PC-9 (cell line): ENCODE results near the gene KLHL36. TPM values are rescaled to one million over a fixed set of nuclear protein-coding genes. Genes with fewer than 3 reads are reported as not detected.

Experiments used
- BruUV-seq: library from RNA; stranded (reverse); fragments of 400-500 nt; replicated peaks from 2 replicates; lab custom pipeline; 2021; lab: Mats Ljungman, UMichigan
- CTCF ChIA-PET: fragments of 300-600 bp; sonication (Branson Sonifier 250); formaldehyde crosslinking; loops from one replicate; lab custom pipeline; 2022; ENCODE audit warnings: antibody characterized with exemption; lab: Charles Lee
- POLR2A ChIA-PET: fragments of 300-600 bp; sonication (Branson Sonifier 250); formaldehyde crosslinking; loops from one replicate; lab custom pipeline; 2022; ENCODE audit warnings: antibody characterized with exemption; ENCODE audit not compliant: unreplicated experiment; lab: Charles Lee
- DNase-seq, 2 experiments: peaks; one replicate each; pipeline versions ENCODE4 v3.0.0 to v3.0.0-alpha.2; 2015 to 2022; ENCODE audit warnings: mixed read lengths in 1 of 2
- H2AFZ ChIP-seq: fragments of 200-600 bp; sonication (generic); 2 replicates; pipeline ENCODE4 v1.8.1; 2017; ENCODE audit warnings: antibody characterized with exemption
- H3F3A ChIP-seq: fragments of 200-600 bp; sonication (generic); 2 replicates; pipeline ENCODE4 v1.8.1; 2017; ENCODE audit warnings: antibody characterized with exemption, mild to moderate bottlenecking, low read depth; ENCODE audit not compliant: insufficient read depth
- H3K27ac ChIP-seq: fragments of 200-600 bp; sonication (generic); 2 replicates; pipeline ENCODE4 v1.6.1; 2016; ENCODE audit warnings: mixed run types
- H3K27me3 ChIP-seq: fragments of 200-600 bp; sonication (generic); 2 replicates; pipeline ENCODE4 v1.6.1; 2016; ENCODE audit warnings: low read depth, mixed run types; ENCODE audit not compliant: insufficient read depth
- H3K36me3 ChIP-seq: fragments of 200-600 bp; sonication (generic); 2 replicates; pipeline ENCODE4 v1.6.1; 2016; ENCODE audit warnings: low read depth, mixed run types
- H3K4me1 ChIP-seq: fragments of 200-600 bp; sonication (generic); replicated peaks from 2 replicates; pipeline ENCODE4 v1.6.1; 2016; ENCODE audit warnings: mixed run types; ENCODE audit not compliant: insufficient read depth
- H3K4me2 ChIP-seq: fragments of 200-600 bp; sonication (generic); 2 replicates; pipeline ENCODE4 v1.6.1; 2017; ENCODE audit warnings: mixed run types
- H3K4me3 ChIP-seq: fragments of 200-600 bp; sonication (generic); 2 replicates; pipeline ENCODE4 v1.6.1; 2016; ENCODE audit warnings: mixed run types
- H3K79me2 ChIP-seq: fragments of 200-600 bp; sonication (generic); 2 replicates; pipeline ENCODE4 v1.6.1; 2017; ENCODE audit warnings: low read depth, mixed run types
- H3K9me2 ChIP-seq: fragments of 200-600 bp; sonication (generic); 2 replicates; pipeline ENCODE4 v1.8.1; 2017; ENCODE audit warnings: mild to moderate bottlenecking; ENCODE audit not compliant: insufficient read depth
- H3K9me3 ChIP-seq: fragments of 200-600 bp; sonication (generic); 2 replicates; pipeline ENCODE4 v1.8.1; 2016; ENCODE audit warnings: low read depth; ENCODE audit not compliant: insufficient read depth
- H4K20me1 ChIP-seq: fragments of 200-600 bp; sonication (generic); 2 replicates; pipeline ENCODE4 v1.8.1; 2017; ENCODE audit not compliant: insufficient read depth
- EZH2 ChIP-seq: fragments of 200-600 bp; sonication (generic); IDR thresholded peaks from 2 replicates; pipeline ENCODE4 v1.8.0; 2017; ENCODE audit warnings: antibody characterized with exemption, low read depth
- intact Hi-C: fragments of 100-400 bp; cut with micrococcal nuclease; formaldehyde crosslinking; loops from one replicate; pipeline ENCODE4 v1.10.0; 2022; ENCODE audit not compliant: unreplicated experiment
- total RNA-seq: library from RNA; stranded (reverse); gene quantifications from 2 replicates; pipeline ENCODE4 v1.2.3, GENCODE V29; 2021
- TF ChIP-seq, protein P1 (sequence below): fragments of 200-600 bp; sonication (generic); conservative IDR thresholded peaks from 2 replicates; pipeline ENCODE4 v1.6.1; 2017; ENCODE audit warnings: mixed run types, antibody characterized with exemption, mild to moderate bottlenecking, moderate library complexity

The KLHL36 gene
- total RNA-seq, 1 experiment from 2014 or later = 73.8 TPM

DNA sequence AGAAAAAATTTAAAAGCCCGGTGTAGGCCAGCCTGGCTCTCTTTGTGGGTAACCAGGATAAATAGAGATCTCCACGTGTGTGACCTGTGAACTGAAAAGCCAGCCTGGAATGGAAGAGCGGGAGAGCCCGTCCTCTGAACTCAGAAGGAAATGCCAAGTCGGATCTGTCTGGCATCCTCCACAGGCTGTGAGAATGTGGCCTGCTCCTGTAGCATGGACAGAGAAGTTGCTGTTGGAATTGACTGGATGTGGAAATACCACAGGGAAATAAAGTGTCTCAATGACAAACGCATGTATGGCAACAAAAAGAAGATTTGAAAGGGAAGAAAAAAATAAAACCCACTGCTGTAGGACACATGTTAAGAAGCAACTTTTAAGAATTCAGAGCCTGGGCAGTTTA is 6.7 kb downstream of the KLHL36 start:
- POLR2A ChIA-PET = no interaction called here
- H3K36me3 ChIP-seq = peaks cover 7% of the 10 kb centered on the region
- TF ChIP-seq EZH2 = no peak
- TF ChIP-seq, protein P1, sequence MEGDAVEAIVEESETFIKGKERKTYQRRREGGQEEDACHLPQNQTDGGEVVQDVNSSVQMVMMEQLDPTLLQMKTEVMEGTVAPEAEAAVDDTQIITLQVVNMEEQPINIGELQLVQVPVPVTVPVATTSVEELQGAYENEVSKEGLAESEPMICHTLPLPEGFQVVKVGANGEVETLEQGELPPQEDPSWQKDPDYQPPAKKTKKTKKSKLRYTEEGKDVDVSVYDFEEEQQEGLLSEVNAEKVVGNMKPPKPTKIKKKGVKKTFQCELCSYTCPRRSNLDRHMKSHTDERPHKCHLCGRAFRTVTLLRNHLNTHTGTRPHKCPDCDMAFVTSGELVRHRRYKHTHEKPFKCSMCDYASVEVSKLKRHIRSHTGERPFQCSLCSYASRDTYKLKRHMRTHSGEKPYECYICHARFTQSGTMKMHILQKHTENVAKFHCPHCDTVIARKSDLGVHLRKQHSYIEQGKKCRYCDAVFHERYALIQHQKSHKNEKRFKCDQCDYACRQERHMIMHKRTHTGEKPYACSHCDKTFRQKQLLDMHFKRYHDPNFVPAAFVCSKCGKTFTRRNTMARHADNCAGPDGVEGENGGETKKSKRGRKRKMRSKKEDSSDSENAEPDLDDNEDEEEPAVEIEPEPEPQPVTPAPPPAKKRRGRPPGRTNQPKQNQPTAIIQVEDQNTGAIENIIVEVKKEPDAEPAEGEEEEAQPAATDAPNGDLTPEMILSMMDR = no peak

DNA sequence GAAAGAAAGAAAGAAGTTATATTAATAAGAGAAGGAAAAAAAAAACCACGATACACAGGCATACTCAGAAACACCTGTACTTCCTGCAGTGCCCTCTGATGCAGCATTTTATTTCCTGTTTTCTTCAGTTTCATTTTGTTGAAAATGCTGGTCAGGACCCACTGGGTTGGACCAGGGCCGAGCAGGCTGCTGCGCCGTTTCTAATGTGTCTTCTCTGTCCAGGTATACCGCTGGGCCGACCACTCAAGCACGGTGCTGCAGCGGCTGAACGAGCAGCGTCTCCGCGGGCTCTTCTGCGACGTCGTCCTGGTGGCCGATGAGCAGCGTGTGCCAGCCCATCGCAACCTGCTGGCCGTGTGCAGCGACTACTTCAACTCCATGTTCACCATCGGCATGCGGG is 8.3 kb downstream of the KLHL36 start:
- Histone ChIP-seq H3K79me2 (peaks cover 6% of the 10 kb centered on the region; the same call in 1 of the 2 replicates), H3F3A (no peaks in the 10 kb centered on the region), H3K27me3 (no peaks in the 10 kb centered on the region), H3K4me1 (no peaks in the 10 kb centered on the region), H4K20me1 (no peaks in the 10 kb centered on the region), H3K36me3 (peaks cover 7% of the 10 kb centered on the region), H3K9me3 (no peaks in the 10 kb centered on the region), H3K27ac (no peak overlapping the region), H3K4me3 (no peak overlapping the region), H3K4me2 (no peak overlapping the region), H2AFZ (no peak overlapping the region), H3K9me2 (no peaks in the 10 kb centered on the region)
- CTCF ChIA-PET = interaction anchor here (0.7 kb wide), 1 partner anchor 95 kb away, joined by 3 read pairs; no protein-coding TSS in a partner anchor
- TF ChIP-seq, protein P1 = no peak
- TF ChIP-seq EZH2 = no peak
- POLR2A ChIA-PET = no interaction called here
- no peak for DNase-seq
- BruUV-seq = no TSS peak
- intact Hi-C loops = no loop called here

More for the DNA sequence above, 6.7 kb downstream of the KLHL36 start:
- Histone ChIP-seq H3K9me3 (no peaks in the 10 kb centered on the region), H3F3A (0 out of 2 replicates have a peak, but pooled peaks cover 5% of the 10 kb centered on the region), H3K27me3 (no peaks in the 10 kb centered on the region), H3K4me1 (peaks cover 4% of the 10 kb centered on the region; the same call in 1 of the 2 replicates), H4K20me1 (0 out of 2 replicates have a peak, but pooled peaks cover 6% of the 10 kb centered on the region), H3K79me2 (peaks cover 20% of the 10 kb centered on the region), H3K4me3 (no peak overlapping the region), H3K27ac (no peak overlapping the region), H3K4me2 (no peak overlapping the region), H3K9me2 (no peaks in the 10 kb centered on the region), H2AFZ (no peak overlapping the region)
- CTCF ChIA-PET = no interaction called here
- no peak for DNase-seq
- intact Hi-C loops = no loop called here
- no TSS peak for BruUV-seq

DNA sequence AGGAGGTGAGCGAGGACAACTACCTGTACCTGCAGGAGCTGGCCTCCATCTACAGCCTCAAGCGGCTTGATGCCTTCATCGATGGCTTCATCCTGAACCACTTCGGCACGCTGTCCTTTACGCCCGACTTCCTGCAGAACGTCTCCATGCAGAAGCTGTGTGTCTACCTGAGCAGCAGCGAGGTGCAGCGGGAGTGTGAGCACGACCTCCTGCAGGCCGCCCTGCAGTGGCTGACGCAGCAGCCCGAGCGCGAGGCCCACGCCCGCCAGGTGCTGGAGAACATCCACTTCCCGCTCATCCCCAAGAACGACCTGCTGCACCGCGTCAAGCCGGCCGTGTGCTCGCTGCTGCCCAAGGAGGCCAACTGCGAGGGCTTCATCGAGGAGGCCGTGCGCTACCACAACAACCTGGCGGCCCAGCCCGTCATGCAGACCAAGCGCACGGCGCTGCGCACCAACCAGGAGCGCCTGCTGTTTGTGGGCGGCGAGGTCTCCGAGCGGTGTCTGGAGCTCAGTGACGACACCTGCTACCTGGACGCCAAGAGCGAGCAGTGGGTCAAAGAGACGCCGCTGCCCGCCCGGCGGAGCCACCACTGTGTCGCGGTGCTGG is 9.0 kb downstream of the KLHL36 start:
- H3K27ac ChIP-seq = no peak overlapping the region
- H3K4me1 ChIP-seq = no peaks in the 10 kb centered on the region
- no peak overlapping the region for H2AFZ ChIP-seq
- DNase-seq = no peak
- intact Hi-C loops = no loop called here
- no peaks in the 10 kb centered on the region for H3K27me3 ChIP-seq
- ChIA-PET CTCF (interaction anchor here (0.7 kb wide), 1 partner anchor 94 kb away, joined by 3 read pairs; no protein-coding TSS in a partner anchor), POLR2A (no interaction called here)
- TF ChIP-seq EZH2 = no peak
- TF ChIP-seq, protein P1 = no peak
- no peak overlapping the region for H3K4me3 ChIP-seq
- no peak overlapping the region for H3K4me2 ChIP-seq
- no peaks in the 10 kb centered on the region for H3K79me2 ChIP-seq
- H4K20me1 ChIP-seq = no peaks in the 10 kb centered on the region
- no peaks in the 10 kb centered on the region for H3K9me2 ChIP-seq
- no TSS peak for BruUV-seq
- H3F3A ChIP-seq = no peaks in the 10 kb centered on the region
- H3K36me3 ChIP-seq = peaks cover 7% of the 10 kb centered on the region
- H3K9me3 ChIP-seq = no peaks in the 10 kb centered on the region
